Lung (tissue), 12 donors: ENCODE measurements around the gene B3GNT7. TPM values are rescaled to one million over a fixed set of nuclear protein-coding genes. Genes with fewer than 3 reads are reported as not detected.

Experiments used
- ATAC-seq: fragments of 200-7000 bp; cut with Tn5 transposase; one replicate; pipeline ENCODE4 v1.9.1; 2020; ENCODE audit warnings: moderate number of reproducible peaks; ENCODE audit not compliant: insufficient read depth, low FRiP score
- DNase-seq, 3 donors: peaks; one replicate each; pipeline ENCODE4 v3.0.0-alpha.2; 2013 to 2017
- H3K27ac ChIP-seq, 2 donors: one replicate each; pipeline ENCODE4 v1.5.1; 2013; ENCODE audit warnings: mild to moderate bottlenecking in 2 of 2, moderate library complexity in 2 of 2, control low read depth in 1 of 2, inconsistent platforms in 1 of 2, low read depth in 1 of 2, low read length in 1 of 2
- H3K27me3 ChIP-seq, 3 donors: one replicate each; pipeline ENCODE4 v1.5.1; 2013; ENCODE audit warnings: low read length in 2 of 3; ENCODE audit not compliant: control insufficient read depth in 3 of 3, insufficient read depth in 3 of 3
- H3K36me3 ChIP-seq, 4 donors: one replicate each; pipeline ENCODE4 v1.5.1; 2013; ENCODE audit warnings: low read length in 4 of 4, mild to moderate bottlenecking in 1 of 4, moderate library complexity in 1 of 4; ENCODE audit not compliant: control insufficient read depth in 4 of 4, insufficient read depth in 4 of 4
- H3K4me1 ChIP-seq, 5 donors: one replicate each; pipeline ENCODE4 v1.5.1; 2013; ENCODE audit warnings: low read length in 5 of 5, mild to moderate bottlenecking in 2 of 5, moderate library complexity in 1 of 5; ENCODE audit not compliant: control insufficient read depth in 5 of 5, insufficient read depth in 5 of 5
- H3K4me3 ChIP-seq: one replicate; pipeline ENCODE4 v1.5.1; 2013; ENCODE audit warnings: mild to moderate bottlenecking, control low read depth, moderate library complexity
- H3K9ac ChIP-seq, 2 donors: one replicate each; pipeline ENCODE4 v1.5.1; 2013; ENCODE audit warnings: low read length in 2 of 2, control low read depth in 1 of 2; ENCODE audit not compliant: insufficient read depth in 1 of 2
- H3K9me3 ChIP-seq, 4 donors: one replicate each; pipeline ENCODE4 v1.5.1; 2013; ENCODE audit warnings: low read length in 3 of 4, mild to moderate bottlenecking in 1 of 4, moderate library complexity in 1 of 4; ENCODE audit not compliant: control insufficient read depth in 4 of 4, insufficient read depth in 3 of 4
- CTCF ChIP-seq: IDR thresholded peaks from 2 replicates; pipeline ENCODE4 v1.5.1; 2012; ENCODE audit warnings: mild to moderate bottlenecking; ENCODE audit errors: control extremely low read depth, extremely low read depth
- WGBS, 2 donors: extraction: QIAGEN DNeasy Blood & Tissue Kit; methylation state at CpG; one replicate each; pipeline ENCODE4 v1.1.7; 2013; 5-methylcytosine and 5-hydroxymethylcytosine counted together
- polyA plus RNA-seq, 2 donors: library from polyadenylated mRNA; stranded (reverse); fragments of 200-250 nt; gene quantifications; one replicate each; pipeline ENCODE4 v1.2.1, GENCODE V29; 2013
- total RNA-seq, 2 donors: library from RNA; depleted of rRNA in 1 of 2; stranded (reverse); fragments of >200 nt in 1 of 2; gene quantifications; one replicate each; pipeline ENCODE4 v1.2.1, GENCODE V29; 2014 to 2021
- donor health status: control.
- donor health status: control.
- donor health status: Bipolar disorder and iron deficiency.
- donor health status: healthy.
- donor health status: DM: yes; HTN: yes; CAD: no.

B3GNT7 gene
- total and polyA plus RNA-seq, 4 donors, result 18.9 to 73.7 (median 27.5) TPM

DNA sequence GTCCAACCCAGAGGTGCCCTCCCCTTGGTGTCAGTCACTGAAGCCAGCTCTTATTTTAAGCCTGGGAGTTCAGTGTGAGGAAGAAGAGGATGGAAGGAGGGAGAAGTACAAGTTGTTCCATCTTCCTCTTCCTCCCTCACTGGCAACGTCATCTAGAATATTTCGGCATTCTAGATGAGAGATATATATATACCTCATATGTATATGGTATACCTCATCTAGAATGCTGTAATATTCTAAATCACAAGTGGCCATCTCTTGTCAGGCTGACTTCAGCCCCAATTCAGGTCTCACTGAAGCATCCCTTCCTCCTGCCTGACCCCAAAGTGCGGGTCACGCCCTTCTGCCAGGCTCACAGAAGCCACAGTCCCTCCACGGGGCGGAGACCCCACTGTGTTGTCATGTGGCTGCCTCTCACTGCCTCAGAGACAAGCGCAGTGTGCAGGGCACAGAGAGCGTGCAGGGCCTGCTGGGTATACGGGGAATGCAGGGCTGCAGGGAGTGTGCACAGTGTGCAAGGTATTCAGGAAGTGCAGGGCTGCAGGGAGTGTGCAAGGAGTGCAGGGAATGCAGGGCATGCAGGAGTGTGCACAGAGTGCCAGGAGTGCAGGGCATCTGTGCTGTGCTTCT is 32.8 kb upstream of the B3GNT7 start:
- H3K9me3 ChIP-seq, result peaks cover 0 to 2% (median 0%) of the 10 kb centered on the region in 4 donors
- whole genome bisulfite sequencing, 2 donors, result 55 to 80% methylated on average over 9 of the region's 9 CpGs
- no peak overlapping the region for H3K9ac ChIP-seq
- DNase-seq (no peak), ATAC-seq (no peak)
- H3K27ac ChIP-seq, result peak overlapping the region in 1 of 2 donors; percentile 15
- H3K4me1 ChIP-seq, result peaks cover 0 to 3% (median 0%) of the 10 kb centered on the region in 5 donors
- no peaks in the 10 kb centered on the region for H3K27me3 ChIP-seq
- H3K4me3 ChIP-seq, result no peak overlapping the region
- H3K36me3 ChIP-seq, result peaks cover 0 to 19% (median 2%) of the 10 kb centered on the region in 4 donors
- no peak for TF ChIP-seq CTCF

- Histone ChIP-seq H3K9ac (no peak overlapping the region), H3K36me3 (peaks cover 0 to 17% (median 2%) of the 10 kb centered on the region in 4 donors), H3K4me1 (peaks cover 0 to 3% (median 0%) of the 10 kb centered on the region in 5 donors), H3K27me3 (no peaks in the 10 kb centered on the region), H3K9me3 (peaks cover 0 to 2% (median 0%) of the 10 kb centered on the region in 4 donors), H3K4me3 (no peak overlapping the region), H3K27ac (no peak overlapping the region)
- ATAC-seq (no peak), DNase-seq (no peak)
- 92 to 94% methylated on average over 5 of the region's 5 CpGs for WGBS, 2 donors
- no peak for TF ChIP-seq CTCF
These were observed 31.4 kb upstream of the B3GNT7 start for GRCh38 chr2:231364061-231364460.

GRCh38 chr2:231364961-231365810 is 30.3 kb upstream of the B3GNT7 start:
- no peak for TF ChIP-seq CTCF
- Histone ChIP-seq H3K36me3 (peaks cover 0 to 13% (median 2%) of the 10 kb centered on the region in 4 donors), H3K9me3 (peaks cover 0 to 2% (median 0%) of the 10 kb centered on the region in 4 donors), H3K4me1 (peaks cover 0 to 3% (median 0%) of the 10 kb centered on the region in 5 donors), H3K9ac (no peak overlapping the region), H3K4me3 (no peak overlapping the region), H3K27ac (no peak overlapping the region), H3K27me3 (no peaks in the 10 kb centered on the region)
- DNase-seq, result peak in 2 of 3 donors; percentile 29 to 34
- 69 to 76% methylated on average over 22 of the region's 22 CpGs for WGBS, 2 donors
- ATAC-seq, result no peak
